ENCODE measurements around the gene EXOC4. TPM values are rescaled to one million over a fixed set of nuclear protein-coding genes. Genes with fewer than 3 reads are reported as not detected.

EXOC4 gene
- total and polyA plus RNA-seq, 12 donors: 7.5 to 41.7 (median 34.6) TPM

GRCh38 chr7:133633055-133633454, 380.2 kb downstream of the EXOC4 start:
- no peak for TF ChIP-seq CTCF (IDR thresholded peaks at IDR 0.05)
- H3K9me3 ChIP-seq: peaks cover 0 to 16% (median 3%) of the 10 kb centered on the region in 11 donors
- H3K36me3 ChIP-seq: peaks cover 0 to 28% (median 12%) of the 10 kb centered on the region in 9 donors
- 46 to 52% methylated on average over 2 of the region's 2 CpGs for WGBS, 2 donors
- H3K27me3 ChIP-seq: no peaks in the 10 kb centered on the region
- DNase-seq (no peak), ATAC-seq (no peak)
- H3K4me3 ChIP-seq: no peak overlapping the region
- H3K27ac ChIP-seq: no peak overlapping the region
- H3K4me1 ChIP-seq: peaks cover 0 to 8% (median 0%) of the 10 kb centered on the region in 9 donors
- intact Hi-C loops (cut with DNase I): no loop called here

GRCh38 chr7:133635541-133635940, 382.7 kb downstream of the EXOC4 start:
- 84 to 96% methylated on average over 1 of the region's 1 CpG for WGBS, 2 donors

GRCh38 chr7:133638857-133639256, 386.0 kb downstream of the EXOC4 start:
- intact Hi-C loops (cut with DNase I): no loop called here
- TF ChIP-seq CTCF (IDR thresholded peaks at IDR 0.05): no peak
- Histone ChIP-seq H3K27ac (no peak overlapping the region), H3K9me3 (peaks cover 0 to 8% (median 0%) of the 10 kb centered on the region in 11 donors), H3K4me3 (no peak overlapping the region), H3K4me1 (peaks cover 0 to 6% (median 0%) of the 10 kb centered on the region in 9 donors), H3K36me3 (no peaks in the 10 kb centered on the region), H3K27me3 (no peaks in the 10 kb centered on the region)
- ATAC-seq (no peak), DNase-seq (no peak)
- WGBS, 2 donors: 97 to 98% methylated on average over 5 of the region's 5 CpGs

More at GRCh38 chr7:133635541-133635940, 382.7 kb downstream of the EXOC4 start:
- H3K36me3 ChIP-seq: peaks cover 0 to 21% (median 5%) of the 10 kb centered on the region in 9 donors
- H3K4me1 ChIP-seq: peaks cover 0 to 8% (median 0%) of the 10 kb centered on the region in 9 donors
- H3K27me3 ChIP-seq: no peaks in the 10 kb centered on the region
- no peak overlapping the region for H3K4me3 ChIP-seq
- DNase-seq: no peak
- peaks cover 0 to 16% (median 3%) of the 10 kb centered on the region in 11 donors for H3K9me3 ChIP-seq
- TF ChIP-seq CTCF (IDR thresholded peaks at IDR 0.05): no peak
- H3K27ac ChIP-seq: no peak overlapping the region
- no peak for ATAC-seq
- intact Hi-C loops (cut with DNase I): no loop called here

- intact Hi-C loops (cut with DNase I): no loop called here
- WGBS, 2 donors: 94 to 100% methylated on average over 2 of the region's 2 CpGs
- TF ChIP-seq CTCF (IDR thresholded peaks at IDR 0.05): no peak
Observed at GRCh38 chr7:133641436-133641835, 388.6 kb downstream of the EXOC4 start.

More at GRCh38 chr7:133641436-133641835, 388.6 kb downstream of the EXOC4 start:
- Histone ChIP-seq H3K36me3 (no peaks in the 10 kb centered on the region), H3K27me3 (no peaks in the 10 kb centered on the region), H3K27ac (no peak overlapping the region), H3K4me1 (peaks cover 0 to 8% (median 0%) of the 10 kb centered on the region in 9 donors), H3K9me3 (peaks cover 0 to 19% (median 0%) of the 10 kb centered on the region in 11 donors), H3K4me3 (no peak overlapping the region)
- DNase-seq (no peak), ATAC-seq (no peak)

Measured in heart right ventricle (tissue), 16 donors.